Stimulated activated CD4-positive, alpha-beta T cell treated with anti-CD3 and anti-CD28 coated beads, Interleukin-4, amount 100 ng/mL, for 4 hours (primary cell): ENCODE data around the gene SYNJ1.
"Not testable (repeated sequence)": the region's sequence is repeated elsewhere in the genome, so short reads cannot be mapped to it uniquely, and the experiment has no call there.

ENCODE experiments used
- DNase-seq, 2 experiments: peaks; one replicate each; pipeline ENCODE4 v3.0.0-alpha.2; 2020

SYNJ1 gene

DNA sequence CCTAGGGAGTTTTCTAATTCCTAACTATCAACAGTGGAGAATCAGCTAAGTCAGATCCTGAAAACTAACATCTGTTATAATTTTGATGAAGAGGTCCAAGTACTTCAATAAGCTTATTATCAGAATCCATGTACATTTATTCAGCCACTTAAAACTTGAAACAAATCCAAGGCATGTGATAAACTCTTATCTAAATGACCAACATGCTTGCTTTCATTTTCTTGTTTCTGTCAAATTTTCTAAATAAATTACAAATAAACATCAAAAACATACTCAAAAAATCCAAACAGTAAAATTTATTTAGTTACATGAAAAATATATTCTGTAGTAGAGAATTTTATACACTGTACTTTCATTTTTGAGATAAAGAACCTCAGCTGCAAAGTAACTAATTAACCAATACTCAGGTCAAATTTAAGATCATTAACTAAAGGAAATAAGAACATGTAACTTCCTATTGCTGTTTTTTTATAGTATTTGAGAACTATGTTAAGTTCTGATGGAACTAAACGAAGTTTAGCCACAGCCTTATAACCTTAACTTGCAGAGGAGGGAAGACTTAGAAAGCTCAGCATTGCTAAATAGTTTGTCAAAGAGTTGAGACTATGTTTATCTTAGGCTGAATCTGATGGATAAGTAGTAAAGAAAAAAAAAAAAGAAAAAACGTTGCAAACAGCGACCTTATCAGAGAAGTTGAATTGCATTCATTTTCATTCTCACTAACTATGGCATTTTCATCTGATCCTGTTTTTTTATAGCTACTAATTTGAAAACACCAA, 44.9 kb downstream of the SYNJ1 start:
- no peak for DNase-seq

DNA sequence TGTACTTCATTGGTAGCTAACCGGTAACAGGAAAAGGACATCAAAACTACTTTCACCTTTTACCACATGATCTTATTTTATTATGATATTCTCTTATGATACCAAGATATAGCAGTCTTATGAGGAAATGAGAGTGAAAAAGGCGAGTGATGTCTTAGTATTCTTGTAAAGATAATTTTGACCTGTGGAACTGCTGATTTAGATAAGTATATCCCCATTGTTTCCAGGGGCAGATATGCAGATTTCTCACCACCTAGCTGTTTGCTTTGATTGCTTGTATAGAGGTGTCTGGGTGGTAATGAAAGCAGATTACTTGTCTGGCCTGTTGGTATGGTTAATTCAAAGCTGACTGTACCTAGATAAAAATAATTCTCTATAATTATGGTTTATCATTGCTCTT, 53.1 kb downstream of the SYNJ1 start:
- no peak for DNase-seq

DNA sequence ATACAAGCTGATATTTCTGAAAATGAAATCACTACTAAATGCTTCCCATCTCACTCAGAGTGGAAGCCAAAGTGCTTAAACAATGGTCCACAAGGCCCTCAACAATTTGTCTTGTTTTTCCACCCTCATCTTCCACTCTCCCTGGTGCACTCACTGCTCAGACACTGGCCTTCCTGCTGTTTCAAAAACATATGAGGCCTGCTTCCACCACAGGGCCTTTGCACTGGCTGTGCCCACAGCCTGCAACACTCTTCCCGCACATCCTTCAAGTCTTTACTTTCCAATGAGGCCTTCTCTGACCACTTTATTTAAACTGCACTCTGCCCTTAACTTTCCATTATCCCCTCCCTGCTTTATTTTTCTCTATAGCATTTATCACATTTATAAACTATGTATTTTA, 53.8 kb downstream of the SYNJ1 start:
- no peak for DNase-seq

DNA sequence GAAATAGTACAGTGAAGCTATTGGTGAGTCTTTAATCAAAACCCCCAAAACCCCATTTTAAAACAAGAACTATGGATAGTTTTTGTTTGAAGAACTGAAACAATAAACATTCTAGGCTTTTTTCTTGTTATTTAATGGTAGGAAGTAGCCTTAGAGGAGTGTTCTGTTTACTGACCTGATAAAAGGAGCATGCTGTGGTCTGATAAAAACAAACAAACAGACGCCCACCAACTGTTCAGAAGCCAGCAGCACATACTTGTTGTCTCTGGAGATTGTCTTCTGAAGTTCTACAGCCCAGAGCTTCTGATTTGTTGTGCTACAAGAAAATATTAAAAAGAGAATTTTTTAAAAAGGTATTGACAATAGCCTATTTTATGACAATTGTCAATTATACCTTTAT, 61.6 kb downstream of the SYNJ1 start:
- no peak for DNase-seq

DNA sequence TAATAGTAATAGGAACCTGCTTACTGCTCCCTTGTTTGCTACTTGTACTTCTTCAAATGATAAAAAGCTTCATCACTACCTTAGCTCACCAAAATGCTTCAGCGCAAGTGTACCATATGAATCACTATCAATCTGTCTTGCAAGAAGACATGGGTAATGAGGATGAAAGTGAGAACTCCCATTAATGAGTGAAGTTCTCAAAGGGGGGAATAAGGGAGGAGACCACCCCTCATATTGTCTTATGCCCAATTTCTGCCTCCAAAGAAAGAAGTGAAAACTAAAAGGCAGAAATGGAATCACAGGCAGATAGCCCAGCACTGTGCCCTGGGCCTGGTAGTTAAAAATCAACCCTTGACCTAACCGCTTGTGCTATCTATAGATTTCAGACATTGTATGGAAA, 63.7 kb downstream of the SYNJ1 start:
- not testable (repeated sequence) for DNase-seq

DNA sequence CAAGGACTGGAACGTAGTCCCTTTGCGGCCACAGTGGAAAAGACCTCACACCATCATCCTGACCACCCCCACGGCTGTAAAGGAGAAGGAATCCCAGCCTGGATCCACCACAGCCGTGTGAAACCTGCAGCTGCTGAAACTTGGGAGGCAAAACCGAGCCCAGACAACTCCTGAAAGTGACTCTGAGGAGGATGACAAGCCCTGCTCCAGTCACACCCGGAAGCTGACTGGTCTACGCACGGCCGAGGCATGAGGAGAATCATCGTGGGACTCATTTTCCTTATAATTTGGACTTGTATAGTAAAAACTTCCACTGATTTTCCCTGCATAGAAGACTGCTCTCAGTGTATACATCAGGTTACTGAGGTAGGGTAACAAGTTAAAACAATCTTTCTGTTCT, 65.8 kb downstream of the SYNJ1 start:
- DNase-seq, result not testable (repeated sequence)

DNA sequence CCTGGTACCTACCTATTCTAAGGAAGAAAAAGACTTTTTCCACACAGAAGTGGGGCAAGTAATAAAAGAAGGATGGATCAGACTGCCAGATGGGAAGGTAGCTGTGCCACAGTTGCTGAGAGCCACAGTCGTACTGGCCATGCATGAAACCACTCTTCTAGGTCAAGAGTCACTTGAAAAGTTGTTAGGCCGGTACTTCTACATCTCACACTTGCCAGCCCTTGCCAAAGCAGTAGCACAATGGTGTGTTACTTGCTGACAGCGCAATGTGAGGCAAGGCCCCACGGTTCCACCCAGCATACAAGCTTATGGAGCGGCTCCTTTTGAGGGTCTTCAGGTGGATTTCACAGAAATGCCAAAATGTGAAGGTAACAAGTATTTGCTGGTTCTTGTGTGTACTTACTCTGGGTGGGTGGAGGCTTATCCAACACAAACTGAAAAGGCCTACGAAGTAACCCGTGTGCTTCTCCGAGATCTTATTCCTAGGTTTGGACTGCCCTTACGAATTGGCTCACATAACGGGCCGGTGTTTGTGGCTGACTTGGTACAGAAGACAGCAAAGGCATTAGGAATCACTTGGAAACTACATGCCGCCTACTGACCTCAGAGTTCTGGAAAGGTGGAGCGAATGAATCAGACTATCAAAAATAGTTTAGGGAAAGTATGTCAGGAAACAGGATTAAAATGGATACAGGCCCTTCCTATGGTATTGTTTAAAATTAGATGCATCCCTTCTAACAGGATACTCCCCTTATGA, 66.6 kb downstream of the SYNJ1 start:
- DNase-seq, result not testable (repeated sequence)

DNA sequence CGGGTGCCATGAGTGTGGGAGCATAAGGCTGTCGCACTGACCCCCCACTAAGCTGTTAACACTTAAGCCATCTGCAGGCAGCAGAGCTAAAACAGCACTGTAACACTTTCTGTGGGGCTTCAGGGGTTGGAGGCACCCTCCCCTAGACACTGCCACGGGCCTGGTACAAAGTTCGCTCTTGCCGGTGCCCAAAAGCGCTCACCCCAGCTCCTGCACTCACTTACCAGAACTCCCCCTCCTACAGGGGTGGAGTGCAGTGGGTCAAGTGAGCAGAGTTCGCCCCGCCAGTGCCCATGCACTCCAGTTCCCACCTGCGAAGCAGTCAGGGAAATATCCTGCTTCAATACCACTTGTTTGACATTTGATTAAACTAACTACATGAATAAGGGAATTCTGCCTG, 69.3 kb downstream of the SYNJ1 start:
- no peak for DNase-seq

DNA sequence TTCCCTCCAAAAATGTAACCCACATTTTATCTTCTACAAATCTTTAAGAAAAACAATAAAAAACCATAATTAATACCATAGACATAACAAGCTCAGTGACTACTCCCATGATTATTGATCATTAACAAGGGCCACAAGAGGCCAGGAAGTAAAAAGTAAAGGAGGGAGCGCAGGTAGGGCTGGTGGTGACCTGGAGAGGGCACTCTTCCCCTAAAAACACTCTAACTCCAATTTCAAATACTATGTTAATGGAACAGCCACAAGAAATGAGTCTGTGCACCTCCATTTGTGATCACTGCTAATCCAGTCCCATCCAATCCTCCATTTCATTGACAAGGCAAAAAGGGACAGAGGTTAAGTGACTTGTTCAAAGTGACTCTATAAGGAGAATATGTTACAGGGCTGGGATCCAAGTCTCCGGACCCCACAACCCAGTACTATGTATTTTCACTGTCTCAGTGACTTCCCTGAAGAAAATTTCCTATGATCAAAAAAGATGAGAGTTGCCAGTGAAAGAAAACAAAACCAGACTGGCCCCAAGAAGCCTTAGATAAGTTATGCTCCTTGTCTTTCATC, 74.4 kb downstream of the SYNJ1 start:
- DNase-seq, result peak in 1 of 2 experiments; percentile 10

DNA sequence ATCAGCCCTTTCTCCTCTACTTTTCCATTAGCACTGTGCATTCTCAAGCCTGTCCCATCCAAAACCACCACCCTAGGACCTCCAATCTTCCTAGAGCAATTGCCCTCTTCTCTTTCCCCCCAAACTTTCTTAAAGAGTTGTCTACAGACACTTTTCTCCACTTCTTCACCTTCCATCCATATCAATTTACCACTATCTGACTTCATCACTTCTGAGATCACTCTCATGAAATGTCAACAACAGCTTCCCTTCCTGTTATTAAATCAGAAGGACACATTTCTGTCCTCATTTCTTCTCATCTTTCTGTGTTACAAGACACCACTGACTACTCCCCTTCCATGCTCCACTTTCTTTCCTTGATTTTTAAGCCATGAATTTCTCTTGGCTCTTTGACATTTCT, 79.6 kb downstream of the SYNJ1 start:
- DNase-seq, result no peak

DNA sequence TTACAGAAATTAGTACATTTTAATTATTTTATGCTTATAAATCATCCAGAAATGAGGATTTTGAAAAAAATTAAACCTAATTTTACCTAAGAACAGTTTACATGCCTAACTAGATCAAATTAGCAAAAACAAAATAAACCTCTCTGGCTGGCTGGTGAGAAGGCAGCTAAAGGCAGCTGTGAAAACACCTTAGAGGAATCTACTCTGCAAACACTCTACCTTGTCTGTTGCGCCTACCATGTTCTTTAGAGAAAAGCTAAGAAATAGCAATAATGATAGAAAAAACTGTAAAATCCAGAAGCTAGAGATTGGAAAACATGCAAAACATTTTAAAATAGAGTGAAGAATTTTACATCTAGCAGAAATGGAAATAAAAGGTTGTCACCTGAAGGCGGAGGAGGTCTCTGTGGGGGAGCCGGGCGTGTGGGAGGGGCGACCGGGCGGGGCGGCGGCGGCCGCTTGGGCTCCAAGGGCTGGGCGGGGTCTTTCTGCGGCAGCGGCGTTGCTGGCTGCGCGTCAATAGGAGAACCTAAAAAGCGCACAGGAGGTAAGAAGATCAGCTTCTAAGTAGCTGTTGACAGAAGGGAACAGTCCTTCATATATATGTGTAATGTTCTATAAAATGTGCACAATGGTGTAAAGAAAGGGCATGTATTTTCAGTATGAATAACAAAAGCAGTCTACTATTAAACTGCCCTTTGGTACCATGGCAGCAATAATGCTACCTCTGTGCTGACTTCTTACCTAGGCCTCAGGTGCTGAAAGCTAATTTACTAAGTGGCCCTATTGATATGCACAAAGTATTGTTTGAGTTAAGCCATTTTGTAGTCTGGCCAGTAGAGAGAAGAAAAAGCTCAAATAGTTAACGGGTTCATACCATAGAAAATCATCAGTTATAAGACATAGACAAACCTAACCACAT, 82.3 kb downstream of the SYNJ1 start:
- no peak for DNase-seq

DNA sequence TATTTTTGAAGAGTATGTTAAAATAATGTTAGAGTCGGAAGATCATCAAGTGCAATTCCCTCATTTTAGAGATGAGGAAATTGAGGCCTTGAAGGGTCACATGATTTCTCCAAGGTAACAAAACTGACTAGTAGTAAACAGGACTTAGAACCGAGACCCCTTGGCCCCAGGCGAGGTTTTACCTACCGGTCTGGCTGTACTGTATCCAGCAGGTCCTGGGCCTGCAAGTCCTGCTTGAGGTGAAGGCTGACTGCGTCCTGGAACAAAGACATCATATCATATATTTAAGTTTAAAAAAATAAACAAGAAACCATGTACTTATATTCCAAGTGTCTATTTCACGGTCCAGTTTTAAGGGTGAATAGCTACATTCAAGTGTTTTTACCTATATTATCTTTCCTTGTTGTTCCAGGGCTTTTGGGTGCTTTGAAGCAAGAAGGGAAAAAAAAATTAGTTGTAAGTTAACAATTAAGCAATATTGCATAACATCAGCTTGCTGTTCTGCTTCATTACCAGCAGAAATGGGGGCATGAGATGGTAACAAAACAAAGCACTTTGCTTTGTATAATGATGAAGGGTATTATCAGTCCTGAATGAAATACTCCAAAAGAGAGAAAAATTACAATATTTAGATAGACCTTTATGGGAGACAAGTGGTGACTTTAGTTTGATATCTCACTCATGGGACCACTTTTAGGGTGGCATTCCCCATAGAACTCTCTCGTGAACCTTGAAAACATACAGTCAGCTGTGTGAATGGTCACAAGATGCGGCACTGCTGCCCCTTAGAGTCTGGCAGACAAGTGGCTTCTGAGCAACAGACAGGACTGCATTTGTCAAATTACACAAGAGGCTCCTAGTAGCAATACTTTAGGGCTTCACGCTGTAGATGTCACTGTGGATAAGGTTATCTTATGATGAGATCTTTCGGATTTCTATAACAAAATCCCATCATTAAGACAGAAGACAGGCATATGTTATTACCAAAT, 85.8 kb downstream of the SYNJ1 start:
- DNase-seq, result no peak

DNA sequence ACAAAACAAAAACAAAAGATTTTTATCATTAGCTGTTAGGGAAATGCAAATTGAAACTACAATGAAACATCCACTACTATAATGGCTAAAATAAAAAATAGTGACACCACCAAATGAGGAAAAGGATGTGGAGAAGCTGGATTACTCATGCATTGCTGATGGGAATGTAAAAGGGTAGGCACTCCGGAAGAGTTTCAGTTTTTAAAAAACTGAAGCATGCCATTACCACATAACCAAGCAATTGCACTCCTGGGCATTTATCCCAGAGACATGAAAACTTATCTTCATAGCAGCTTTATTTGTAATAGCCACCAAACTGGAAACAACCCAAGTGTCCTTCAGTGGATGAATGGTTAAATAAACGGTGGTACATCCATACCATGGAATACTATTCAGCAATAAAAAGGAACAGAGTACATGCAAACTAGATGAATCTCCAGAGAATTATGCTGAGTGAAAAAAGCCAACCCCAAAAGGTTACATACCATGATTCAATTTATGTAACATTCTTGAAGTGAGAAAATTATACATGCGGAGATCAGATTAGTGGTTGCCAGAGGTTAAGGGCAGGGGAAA, 101.1 kb downstream of the SYNJ1 start:
- DNase-seq, result no peak

DNA sequence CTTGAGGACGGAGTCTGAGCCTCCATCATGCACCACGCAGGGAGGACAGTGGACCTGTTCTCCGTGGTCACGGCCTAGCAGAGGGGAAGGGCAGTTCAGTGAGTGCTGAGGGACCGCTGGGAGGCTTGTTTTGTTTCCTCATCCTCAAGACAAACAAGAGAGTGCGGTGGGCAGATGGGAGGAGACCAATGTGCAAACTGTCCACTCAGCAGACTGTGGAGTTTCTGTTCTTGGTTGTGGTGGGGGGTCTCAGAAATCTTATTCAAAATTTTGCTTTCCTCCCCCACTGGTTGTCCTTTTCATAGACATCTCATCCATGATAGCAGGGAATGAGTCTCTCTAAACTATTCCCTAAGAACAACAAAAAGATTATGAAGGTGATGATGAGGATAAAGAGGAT, 109.6 kb downstream of the SYNJ1 start:
- not testable (repeated sequence) for DNase-seq

DNA sequence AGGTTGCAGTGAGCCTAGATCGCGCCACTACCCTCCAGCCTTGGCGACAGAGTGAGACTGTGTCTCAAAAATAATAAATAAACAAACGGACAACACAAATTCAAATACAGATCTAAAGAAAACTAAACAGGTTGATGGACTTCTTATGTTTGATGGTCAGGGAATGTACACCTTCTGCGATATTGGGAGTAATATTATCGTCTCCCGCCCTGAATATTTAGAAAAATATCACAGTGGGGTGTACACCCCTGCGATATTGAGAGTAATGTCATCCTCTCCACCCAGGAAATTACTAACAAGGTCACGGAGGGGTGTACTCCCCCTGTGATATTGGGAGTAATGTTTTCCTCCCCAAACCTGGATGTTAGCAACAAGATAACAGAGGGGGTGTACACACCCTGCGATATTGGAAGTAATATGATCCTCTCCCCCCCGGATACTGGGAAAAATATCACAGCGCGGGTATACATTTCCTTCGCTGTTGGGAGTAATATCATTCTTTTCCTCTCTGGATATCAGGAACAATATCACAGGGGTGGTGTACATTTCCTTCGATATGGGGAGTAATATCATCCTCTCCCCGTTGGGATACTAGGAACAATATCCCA, 114.3 kb downstream of the SYNJ1 start:
- DNase-seq, result no peak

DNA sequence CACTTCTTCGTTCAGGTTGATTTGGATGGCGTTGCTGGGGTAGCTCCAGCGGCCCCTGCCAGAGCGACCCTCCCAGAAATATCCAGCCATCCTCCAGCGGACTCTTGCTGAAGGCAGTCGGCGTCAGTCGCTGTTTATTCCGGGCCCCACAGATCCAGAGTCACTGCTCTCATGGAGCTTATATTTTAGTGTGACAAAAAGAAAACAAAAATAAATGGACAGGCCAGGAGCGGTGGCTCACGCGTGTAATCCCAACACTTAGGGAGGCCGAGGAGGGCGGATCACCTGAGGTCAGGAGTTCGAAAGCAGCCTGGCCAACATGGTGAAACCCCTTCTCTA, 114.8 kb downstream of the SYNJ1 start:
- DNase-seq, result no peak

DNA sequence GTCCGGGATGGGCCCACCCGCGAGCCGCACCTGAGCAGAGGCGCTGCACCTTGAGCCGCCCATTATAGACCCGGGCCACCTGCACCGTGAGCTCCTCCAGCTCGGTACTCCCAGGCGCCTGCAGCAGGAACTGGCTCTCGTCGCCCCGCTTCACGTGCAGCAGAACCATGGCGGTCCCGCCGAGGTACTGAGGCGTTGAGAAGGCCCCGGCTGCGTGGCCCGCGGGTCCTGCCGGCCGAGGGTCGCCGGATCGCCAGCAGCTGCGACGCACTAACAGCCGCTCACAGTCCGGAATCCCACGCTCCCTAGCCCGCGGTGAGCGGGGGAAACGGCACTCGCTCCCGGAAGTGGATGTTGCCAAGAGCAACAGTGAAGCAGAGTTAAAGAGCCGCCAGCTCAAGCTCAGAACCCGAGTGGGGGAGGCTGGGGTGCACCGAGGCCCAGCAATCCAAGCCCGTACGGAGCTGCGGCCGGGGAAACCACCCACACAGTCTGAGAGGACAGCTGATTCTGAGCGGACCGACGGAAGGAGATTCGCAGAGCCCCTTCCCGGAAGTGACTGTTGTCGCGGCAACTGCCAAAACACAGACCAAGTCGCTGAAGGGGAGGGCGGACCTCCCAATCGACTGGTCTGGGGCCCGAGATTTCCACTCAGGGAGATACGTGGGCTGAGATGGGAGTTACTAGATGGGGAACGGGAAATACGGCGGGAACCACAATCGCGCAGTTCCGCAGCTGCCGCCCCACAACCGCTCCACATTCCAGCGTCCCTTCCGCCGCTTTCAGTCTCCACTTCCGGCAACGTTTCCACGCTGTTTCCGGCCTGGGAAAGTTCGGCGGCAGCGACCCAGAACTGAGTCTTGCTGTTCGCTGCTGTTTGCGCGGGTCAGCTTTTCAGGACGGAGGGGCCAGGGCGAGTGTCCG, 115.5 kb downstream of the SYNJ1 start, which contains the start of gene CFAP298:
Gene CFAP298, minus strand, starts transcription at position 303 of the 924 bp plus-strand sequence. Its CDS starts 134 bp downstream, at position 169.
- DNase-seq, result peak; percentile 70 to 77

DNA sequence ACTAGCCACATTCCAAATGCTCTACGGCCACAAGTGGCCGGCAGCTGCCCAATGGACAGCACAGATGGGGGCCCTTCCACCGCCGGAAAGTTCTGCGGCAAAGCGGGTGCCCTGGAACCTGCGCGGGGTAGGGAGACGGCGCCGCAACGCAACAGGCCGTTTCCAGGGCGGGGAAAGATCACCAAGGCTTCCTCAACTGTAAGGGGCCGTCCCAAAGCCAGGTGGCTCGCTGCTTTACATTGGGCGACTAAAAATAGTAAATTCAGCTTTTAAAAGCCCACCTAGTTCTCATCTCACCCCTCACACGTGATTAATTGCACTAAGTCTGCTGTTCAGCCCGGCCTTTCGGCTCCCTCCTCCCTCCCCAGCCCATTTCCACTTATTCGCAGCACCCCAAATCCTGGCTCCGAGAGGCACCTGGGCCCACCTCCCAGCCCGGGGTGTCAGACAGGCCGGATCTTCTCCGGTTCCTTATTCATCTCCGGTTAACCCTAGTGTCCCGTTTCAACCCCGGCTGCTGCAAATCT, 116.3 kb downstream of the SYNJ1 start:
- DNase-seq, result peak; percentile 10 to 25

DNA sequence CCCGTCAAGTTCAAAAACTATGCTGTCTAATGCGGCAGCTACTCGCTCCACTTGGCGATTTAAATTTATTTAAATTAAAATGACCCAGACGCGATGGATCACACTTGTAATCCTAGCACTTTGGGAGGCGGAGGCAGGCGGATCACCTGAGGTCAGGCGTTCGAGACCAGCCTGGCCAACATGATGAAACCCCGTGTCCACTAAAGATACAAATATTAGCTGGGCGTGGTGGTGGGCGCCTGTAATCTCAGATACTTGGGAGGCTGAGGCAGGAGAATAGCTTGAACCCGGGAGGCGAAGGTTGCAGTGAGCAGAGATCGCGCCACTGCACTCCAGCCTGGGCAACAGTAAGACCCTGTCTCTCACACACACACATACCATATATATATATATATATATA, 116.9 kb downstream of the SYNJ1 start:
- DNase-seq, result not testable (repeated sequence)
